Left renal pelvis (tissue), 4 donors: ENCODE data around the gene RBM18. TPM values are rescaled to one million over a fixed set of nuclear protein-coding genes. Genes with fewer than 3 reads are reported as not detected.

Experiments used
- DNase-seq, 4 donors: peaks; one replicate each; pipeline ENCODE4 v3.0.0-alpha.2; 2013; ENCODE audit warnings: low read depth in 4 of 4, low spot score in 3 of 4
- polyA plus RNA-seq, 4 donors: library from polyadenylated mRNA; unstranded; fragments of 120-200 nt; gene quantifications; one replicate each; pipeline ENCODE4 v1.2.1, GENCODE V29; 2013; ENCODE audit not compliant: insufficient read length in 4 of 4

RBM18 gene
- polyA plus RNA-seq, 4 donors: 31.6 to 41.6 (median 34.5) TPM

DNA sequence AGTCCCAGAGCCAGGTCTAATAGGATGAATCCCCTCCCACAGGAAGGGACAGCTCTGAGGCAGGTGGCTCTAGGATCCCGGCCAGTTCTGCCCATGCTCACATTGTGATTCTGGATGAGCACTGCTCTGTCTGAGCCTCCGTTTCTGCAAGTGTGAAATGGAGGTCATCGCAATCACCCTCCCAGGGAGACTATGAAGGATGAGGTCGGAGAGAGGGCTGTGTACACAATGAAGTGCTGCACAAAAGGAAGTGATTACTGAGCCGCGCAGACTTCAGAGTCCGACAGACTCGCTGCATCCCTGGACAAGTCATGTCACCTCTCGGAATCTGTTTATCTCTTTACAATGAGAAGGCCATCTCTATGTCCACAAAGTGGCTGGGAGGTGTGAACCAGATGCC is 57.5 kb downstream of the RBM18 start:
- no peak for DNase-seq

DNA sequence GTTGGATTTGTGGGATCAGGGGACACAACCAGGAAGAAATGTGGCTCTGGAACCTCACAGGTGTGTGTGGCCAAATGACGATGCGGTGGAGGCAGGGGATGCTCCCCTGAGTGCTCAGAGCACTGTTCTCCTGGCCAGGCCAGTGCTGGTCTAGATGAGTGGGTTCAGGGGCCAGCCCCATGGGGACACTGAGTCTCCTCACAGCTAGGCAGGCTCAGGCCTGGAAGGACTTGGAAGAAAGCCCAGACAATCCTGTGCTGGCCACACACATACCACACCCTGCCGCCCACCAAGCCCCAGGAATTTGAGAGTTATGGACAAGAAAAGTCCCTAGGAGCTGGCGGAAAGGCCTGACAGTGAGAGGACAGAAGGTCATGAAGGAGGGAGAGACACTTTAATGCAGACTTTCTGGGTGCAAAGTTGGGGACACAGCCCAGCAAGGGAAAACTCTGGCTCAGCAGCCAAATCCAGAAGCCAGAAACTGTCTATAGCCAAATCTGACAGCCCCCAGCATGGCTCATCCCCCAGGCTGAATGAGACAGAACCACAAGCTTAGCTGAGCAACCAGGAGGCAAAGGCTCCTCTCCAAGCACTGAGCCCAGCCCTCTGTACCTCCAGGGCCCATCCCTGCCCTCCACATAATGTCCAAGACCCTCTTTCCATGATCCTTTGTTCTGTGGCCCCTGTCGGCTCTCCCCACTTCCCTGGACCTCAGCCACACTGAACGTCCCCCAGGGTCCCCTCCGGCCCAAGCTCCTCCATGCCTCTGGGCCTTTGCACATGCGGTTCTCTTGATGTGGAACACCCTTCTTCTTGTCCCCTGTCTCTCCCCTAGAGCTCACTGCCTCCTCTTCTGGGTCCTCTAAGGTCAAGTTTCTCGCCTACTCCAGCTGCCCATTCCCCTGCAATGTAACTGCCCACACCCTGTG is 58.3 kb downstream of the RBM18 start:
- DNase-seq: no peak

DNA sequence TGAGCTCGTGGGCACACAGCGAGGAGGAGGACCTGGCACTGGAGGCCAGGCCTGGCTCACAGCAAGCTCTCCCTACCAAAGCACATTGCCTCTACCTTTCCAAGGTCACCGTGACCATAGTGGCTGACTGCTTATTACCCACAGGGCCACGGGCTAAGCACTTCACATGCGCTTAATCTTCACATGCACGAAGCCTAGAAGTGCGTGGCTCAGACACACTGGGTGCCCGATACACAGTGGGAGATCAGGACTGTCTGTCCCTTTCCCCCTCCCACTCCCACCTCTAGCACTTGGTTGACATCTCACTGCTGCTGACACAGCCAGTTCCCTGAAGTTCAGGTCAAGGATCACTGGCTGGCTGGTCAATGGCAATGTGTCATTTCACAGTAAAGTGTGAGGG is 59.5 kb downstream of the RBM18 start:
- DNase-seq: no peak

DNA sequence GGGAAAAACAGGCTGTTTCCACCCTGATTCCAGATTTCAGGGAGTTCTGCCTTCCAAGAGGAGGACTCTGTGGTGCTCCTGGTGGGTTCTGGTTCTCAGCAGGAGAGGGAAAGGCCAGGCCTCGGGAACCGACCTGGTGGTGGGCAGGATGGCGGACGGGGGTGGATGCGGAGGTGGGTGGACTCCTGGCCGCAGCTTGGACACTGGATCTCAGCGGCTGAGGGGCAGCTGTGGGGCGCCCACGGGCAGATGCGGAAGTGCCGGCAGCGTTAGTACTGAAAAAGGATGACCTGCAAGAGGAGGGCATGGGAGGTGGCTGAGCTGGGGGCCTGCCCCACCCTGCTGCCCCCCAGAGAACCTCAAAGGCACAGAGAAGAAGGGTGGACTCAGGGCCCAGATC is 60.1 kb downstream of the RBM18 start:
- DNase-seq: no peak

DNA sequence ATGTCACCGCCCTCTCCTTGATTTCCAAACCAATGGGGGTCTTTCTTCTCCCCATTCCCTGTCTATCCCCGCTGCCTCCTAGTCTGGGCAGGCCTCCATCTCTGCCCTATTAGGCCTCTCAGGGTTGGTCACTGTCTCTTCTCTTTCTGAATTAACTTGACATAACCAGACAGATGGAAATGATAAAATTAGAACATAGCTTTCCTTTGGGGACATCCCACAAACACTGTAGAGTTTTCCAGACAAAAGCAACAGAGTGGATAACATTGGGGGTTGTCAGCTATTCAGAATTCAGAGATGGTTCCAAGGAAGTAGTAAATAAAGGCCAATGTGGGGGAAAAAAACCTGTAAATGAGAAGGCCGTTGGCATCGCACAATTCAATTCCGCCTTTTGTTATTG is 60.6 kb downstream of the RBM18 start:
- no peak for DNase-seq

- no peak for DNase-seq
Observed at GRCh38 chr9:122202111-122202510, 62.5 kb downstream of the RBM18 start.

DNA sequence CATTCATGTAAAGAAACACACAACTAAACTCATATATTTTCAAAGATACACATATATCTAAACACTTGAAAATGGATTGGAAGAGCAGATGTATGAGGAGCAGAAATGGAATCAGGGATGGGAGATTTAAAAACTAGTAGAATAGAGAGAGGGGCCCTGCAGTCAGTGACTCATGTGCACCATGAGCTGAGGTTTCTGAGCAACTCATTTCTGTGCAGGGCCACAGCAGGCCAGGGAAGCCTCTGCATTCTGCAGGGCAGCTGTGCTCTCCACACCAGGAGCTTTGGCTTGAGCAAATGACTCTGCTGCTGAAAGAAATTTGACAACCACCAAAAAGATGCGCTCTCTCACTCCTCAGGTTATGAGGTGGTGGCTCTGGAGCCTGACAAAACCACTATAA is 63.0 kb downstream of the RBM18 start:
- DNase-seq: no peak

- DNase-seq: no peak
Observed at GRCh38 chr9:122200960-122201595, 63.6 kb downstream of the RBM18 start.

DNA sequence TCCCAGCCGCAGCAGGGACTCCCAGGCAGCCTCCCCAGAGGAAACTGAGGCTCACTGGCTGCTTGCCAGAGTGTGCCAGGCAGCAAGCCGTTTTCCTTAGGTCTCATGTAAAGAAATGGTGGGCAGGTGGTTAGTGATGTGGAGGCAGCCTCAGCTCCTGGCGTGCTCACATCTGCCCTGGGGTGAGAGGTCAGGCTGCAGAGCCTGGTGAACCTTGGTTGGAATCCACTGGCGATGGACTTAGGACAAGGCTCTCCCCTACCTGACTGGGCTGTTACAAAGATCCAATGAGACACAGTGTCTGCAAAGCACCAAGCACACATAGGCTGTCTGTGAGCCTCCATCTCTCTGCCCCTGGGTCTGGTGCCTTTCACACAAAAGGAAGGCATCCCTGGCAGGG is 66.8 kb downstream of the RBM18 start:
- DNase-seq: no peak

GRCh38 chr9:122197426-122197825 is 67.2 kb downstream of the RBM18 start:
- DNase-seq: no peak

GRCh38 chr9:122195875-122196274 is 68.8 kb downstream of the RBM18 start:
- no peak for DNase-seq

DNA sequence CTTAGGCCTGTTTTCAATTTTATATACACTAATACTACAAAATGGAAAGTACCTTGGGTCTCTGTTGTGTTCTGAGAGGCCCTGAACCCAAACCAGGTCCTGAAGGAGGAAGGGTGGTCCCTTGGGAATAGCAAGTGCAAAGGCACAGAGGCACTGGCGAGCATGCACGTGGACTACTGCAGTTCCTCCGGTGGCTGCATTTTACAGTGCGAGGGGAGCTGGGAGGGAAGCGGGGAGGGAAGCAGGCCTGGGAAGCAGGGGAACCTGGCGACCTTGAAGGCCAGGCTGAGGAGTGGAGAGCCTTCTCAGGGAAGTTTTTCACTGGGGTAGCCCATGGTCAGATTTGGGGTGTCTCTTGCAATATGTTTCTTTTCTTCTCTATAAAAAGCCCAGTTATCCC is 71.0 kb downstream of the RBM18 start:
- no peak for DNase-seq

- no peak for DNase-seq
Observed at GRCh38 chr9:122192914-122193525, 71.6 kb downstream of the RBM18 start.

- no peak for DNase-seq
Observed at GRCh38 chr9:122192261-122192875, 72.3 kb downstream of the RBM18 start.

DNA sequence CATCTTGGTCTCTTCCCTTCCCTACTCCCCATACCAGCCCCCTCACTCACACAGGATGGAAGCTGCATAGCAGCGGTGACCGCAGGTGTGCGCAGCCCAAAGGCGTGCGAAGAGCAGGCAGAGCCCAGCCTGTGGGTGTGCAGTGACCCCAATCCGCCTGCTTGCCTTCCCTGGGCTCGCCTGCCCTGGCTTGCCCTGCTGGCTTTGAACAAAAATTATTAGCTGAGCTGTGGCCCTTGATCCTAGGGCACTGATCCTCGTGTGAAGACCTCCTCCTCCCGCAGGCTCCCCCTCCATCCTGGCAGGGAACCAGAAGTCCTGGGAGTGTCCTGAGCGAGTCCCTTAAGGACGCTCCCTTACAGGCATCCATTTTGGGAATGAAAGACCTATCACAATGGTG is 73.1 kb downstream of the RBM18 start:
- DNase-seq: no peak

DNA sequence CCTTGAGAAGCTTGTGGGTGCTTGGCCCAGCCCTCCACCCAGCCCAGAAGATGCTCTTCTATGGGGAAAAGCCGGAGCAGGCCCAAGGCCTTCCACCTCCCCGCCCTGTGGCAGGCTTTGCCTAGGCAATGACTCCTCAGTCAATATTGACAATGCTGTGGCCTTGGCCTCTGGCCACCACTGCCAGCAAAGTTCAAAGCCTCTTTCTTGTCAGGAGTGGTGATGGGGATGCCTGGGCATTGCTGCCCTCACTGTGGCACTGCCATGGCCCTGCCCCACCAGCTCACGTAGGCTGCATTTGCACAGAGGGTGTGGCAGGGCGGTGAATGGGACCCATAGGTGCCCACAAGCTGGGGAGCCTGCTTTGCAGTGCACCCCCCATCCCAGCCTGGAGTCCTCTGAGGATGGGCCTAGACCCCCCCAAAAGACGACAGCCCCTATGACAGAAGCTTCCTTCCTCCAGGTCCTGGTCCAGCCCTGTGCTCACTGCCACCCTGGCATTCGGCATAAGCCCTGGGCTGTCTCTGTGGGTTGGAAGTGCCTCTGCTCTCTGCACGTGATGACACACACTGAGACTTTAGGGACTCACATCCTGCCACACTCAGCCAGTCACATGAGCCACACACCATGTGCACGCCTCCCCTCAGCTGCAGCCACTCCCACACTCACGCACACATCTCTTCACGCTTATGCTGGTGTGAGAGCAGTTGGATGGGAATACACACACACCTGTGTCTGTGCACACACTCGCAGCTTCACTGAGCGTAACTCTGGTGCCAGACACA is 73.9 kb downstream of the RBM18 start:
- DNase-seq: no peak

GRCh38 chr9:122188369-122188768 is 76.3 kb downstream of the RBM18 start:
- no peak for DNase-seq
